Coronary artery (tissue), 2 donors: Measurements from ENCODE around the gene FHIT.

Experiments used
- DNase-seq: peaks from one replicate; pipeline ENCODE4 v3.0.0-alpha.2; 2017; ENCODE audit warnings: low spot score
- H3K27ac ChIP-seq, 2 donors: fragments of 200-600 bp; sonication (generic); one replicate each; pipeline ENCODE4 v1.5.1; 2016 to 2019
- H3K4me3 ChIP-seq: fragments of 200-600 bp; sonication (generic); 2 replicates; pipeline ENCODE4 v1.5.1; 2016; ENCODE audit warnings: mild to moderate bottlenecking, moderate library complexity
- TF ChIP-seq, protein P1 (sequence below): fragments of 200-600 bp; sonication (generic); IDR thresholded peaks from one replicate; pipeline ENCODE4 v1.5.1; 2019; ENCODE audit warnings: antibody characterized with exemption

The FHIT gene

DNA sequence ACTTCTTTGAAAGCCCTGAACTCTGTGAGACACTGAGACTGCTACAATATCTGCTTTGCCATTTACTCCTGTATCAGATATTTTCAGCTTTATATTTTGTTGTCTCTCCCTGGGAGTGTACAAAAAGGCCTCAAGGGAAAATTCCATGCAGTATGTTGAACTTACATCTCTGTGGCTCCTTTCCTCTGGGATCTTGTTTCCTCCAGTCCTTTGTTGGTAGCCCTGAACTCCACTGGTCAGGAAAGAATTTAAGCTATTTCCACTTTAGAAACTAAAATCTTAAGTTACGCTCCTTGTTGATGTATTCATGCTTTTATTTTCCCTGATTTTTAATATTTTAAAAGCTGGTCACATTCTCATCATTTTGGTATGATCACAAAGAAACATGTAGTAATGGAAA, 277.9 kb downstream of the FHIT start:
- Histone ChIP-seq H3K4me3 (no peak overlapping the region), H3K27ac (no peak overlapping the region)
- no peak for DNase-seq
- TF ChIP-seq, protein P1, sequence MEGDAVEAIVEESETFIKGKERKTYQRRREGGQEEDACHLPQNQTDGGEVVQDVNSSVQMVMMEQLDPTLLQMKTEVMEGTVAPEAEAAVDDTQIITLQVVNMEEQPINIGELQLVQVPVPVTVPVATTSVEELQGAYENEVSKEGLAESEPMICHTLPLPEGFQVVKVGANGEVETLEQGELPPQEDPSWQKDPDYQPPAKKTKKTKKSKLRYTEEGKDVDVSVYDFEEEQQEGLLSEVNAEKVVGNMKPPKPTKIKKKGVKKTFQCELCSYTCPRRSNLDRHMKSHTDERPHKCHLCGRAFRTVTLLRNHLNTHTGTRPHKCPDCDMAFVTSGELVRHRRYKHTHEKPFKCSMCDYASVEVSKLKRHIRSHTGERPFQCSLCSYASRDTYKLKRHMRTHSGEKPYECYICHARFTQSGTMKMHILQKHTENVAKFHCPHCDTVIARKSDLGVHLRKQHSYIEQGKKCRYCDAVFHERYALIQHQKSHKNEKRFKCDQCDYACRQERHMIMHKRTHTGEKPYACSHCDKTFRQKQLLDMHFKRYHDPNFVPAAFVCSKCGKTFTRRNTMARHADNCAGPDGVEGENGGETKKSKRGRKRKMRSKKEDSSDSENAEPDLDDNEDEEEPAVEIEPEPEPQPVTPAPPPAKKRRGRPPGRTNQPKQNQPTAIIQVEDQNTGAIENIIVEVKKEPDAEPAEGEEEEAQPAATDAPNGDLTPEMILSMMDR = no peak

DNA sequence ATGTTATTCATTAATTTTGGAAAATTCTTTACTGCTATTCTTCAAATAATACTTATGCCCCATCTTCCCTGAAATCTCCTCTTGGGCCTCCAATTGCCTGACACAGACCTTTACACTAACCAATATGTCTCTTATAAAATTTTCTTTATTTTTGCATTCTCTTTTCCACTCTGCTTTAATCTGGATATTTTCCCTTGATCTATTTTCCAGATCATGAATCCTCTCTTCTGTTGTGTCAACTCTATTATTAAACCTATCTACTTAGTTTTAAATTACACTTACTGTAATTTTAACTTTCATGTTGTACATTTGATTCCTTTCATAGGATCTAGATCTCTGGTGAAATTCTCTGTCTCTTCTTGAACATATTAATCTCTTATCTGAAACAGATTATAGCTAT, 278.7 kb downstream of the FHIT start:
- no peak for DNase-seq
- Histone ChIP-seq H3K4me3 (no peak overlapping the region), H3K27ac (no peak overlapping the region)
- TF ChIP-seq, protein P1 = no peak

DNA sequence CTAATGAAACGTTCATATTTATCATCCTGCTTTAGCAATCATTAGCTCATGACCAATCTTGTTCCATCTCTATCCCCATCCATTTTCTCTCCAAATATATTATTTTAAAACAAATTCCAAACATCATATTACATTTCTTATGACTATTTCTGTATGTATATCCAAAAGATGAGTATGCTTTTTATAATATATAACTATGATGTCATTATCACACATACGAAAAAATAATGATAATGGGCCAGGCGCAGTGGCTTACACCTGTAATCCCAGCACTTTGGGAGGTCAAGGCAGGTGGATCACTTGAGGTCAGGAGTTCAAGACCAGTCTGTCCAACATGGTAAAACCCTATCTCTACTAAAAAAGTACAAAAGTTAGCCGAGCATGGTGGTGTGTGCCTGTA, 280.4 kb downstream of the FHIT start:
- DNase-seq = no peak
- Histone ChIP-seq H3K4me3 (no peak overlapping the region), H3K27ac (no peak overlapping the region)
- TF ChIP-seq, protein P1 = no peak

DNA sequence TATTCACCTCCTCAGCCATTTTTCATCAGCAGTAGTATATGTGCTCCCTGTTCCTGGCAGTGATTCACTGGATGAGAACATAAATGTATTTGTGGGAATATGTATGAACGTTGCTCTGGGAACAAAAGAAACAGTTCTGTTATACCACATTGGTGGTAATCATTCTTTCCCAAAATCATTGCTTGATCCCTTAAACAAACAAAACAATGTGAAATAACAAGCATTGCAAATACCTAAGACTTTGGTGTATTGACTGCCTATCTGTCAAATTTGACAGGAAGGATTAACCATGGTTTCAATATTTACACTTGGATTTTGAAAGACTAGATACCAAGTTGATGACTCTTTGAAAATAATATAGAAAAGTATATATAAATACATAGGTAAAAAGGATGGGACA, 284.1 kb downstream of the FHIT start:
- no peak overlapping the region for H3K27ac ChIP-seq
- TF ChIP-seq, protein P1 = no peak
- H3K4me3 ChIP-seq = no peak overlapping the region
- DNase-seq = no peak

DNA sequence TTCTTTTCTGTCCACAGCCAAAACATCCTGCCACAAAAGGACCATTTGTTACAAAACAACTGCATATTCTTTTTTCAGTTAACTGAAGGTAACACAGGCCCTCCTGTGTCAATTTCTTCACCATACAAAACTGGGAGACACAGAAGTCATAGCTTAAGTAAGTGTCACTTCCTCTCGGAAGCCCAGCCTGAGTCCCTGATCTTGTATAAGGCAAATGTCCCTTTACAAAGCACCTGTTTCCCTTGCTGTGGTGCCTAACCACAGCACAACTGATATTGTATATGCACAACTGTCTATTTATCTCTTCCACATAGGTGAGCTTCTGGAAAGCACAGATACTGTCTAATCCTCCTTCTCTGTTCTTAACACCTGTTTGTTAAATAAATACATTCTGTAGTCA, 293.7 kb downstream of the FHIT start:
- TF ChIP-seq, protein P1 = no peak
- Histone ChIP-seq H3K4me3 (no peak overlapping the region), H3K27ac (no peak overlapping the region)
- DNase-seq = no peak

DNA sequence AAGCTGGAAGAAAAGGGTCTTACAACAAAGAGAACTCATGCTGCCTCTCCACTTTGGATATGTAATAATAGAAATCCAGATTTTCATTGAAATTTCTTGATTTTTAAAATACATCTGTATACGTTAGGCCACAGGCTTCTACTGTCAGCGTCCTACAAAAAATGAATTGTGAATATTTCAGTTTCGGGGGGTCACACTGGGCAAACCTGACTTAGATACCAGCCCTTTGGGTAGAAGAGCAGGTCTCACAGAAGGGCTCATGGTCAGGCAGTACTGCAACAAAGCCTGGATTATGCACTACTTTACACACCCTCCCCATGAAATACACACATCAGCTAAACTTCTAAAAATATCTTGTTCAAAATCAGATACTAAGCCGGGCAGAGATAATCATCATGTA, 294.5 kb downstream of the FHIT start:
- TF ChIP-seq, protein P1 = no peak
- no peak overlapping the region for H3K27ac ChIP-seq
- DNase-seq = no peak
- no peak overlapping the region for H3K4me3 ChIP-seq

DNA sequence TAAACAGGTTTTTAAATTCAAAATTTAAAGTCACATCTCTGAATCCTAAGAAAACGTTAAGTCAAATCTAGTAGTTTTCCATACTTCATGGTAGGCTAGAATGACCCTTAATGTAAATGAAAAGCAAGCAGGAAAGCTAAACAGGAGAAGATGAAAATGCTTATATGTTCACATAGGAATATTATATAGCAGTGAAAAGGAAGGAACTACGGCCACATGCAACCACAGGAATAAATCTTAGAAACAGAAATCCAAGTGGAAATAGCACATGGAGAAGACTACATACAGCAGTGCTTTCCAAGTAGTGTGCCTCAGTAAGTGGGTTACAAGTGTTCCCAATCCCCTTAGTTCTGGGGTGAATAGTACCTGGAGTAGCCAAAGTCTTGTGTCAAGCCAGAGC, 296.2 kb downstream of the FHIT start:
- no peak overlapping the region for H3K27ac ChIP-seq
- no peak overlapping the region for H3K4me3 ChIP-seq
- TF ChIP-seq, protein P1 = no peak
- DNase-seq = no peak
